Right renal pelvis (tissue), 4 donors: ENCODE measurements around the gene NBR1. TPM values are rescaled to one million over a fixed set of nuclear protein-coding genes. Genes with fewer than 3 reads are reported as not detected.
"Not testable (repeated sequence)": the region's sequence is repeated elsewhere in the genome, so short reads cannot be mapped to it uniquely, and the experiment has no call there.

ENCODE experiments used
- DNase-seq, 4 donors: peaks; one replicate each; pipeline ENCODE4 v3.0.0-alpha.2; 2013; ENCODE audit warnings: low read depth in 4 of 4, low spot score in 3 of 4, missing footprints in 1 of 4
- polyA plus RNA-seq, 4 donors: library from polyadenylated mRNA; unstranded; fragments of 120-200 nt; gene quantifications; one replicate each; pipeline ENCODE4 v1.2.1, GENCODE V29; 2013; ENCODE audit not compliant: insufficient read length in 4 of 4

NBR1 gene
- polyA plus RNA-seq, 4 donors = 111 to 136 (median 130) TPM

DNA sequence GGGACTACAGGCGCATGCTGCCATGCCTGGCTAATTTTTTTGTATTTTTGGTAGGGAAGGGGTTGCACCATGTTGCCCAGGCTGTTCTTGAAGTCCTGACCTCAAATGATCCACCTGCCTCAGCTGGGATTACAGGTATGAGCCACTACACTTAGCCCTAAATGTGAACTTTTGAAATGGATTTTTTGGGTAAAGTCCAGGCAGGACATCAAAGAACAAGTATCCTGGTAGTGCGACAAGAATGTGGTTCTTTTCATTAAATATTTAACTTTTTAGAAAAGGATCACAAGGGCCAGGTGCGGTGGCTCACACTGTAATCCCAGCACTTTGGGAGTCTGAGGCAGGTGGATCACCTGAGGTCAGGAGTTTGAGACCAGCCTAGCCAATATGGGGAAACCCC, 15.3 kb upstream of the NBR1 start:
- no peak for DNase-seq

- not testable (repeated sequence) for DNase-seq
Observed at GRCh38 chr17:43159232-43159631, 11.8 kb upstream of the NBR1 start.

DNA sequence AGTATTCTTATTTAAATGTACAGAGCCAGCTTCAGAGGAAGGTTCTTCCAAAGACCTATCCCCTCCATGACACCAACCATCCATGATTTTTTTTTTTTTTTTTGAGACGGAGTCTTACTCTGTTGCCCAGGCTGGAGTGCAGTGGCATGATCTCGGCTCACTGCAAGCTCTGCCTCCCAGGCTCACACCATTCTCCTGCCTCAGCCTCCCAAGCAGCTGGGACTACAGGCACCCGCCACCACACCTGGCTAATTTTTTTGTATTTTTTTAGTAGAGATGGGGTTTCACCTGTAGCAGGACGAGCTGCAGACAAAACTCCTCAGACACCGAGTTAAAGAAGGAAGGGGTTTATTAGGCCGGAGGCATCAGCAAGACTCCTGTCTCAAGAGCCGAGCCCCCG, 11.1 kb upstream of the NBR1 start:
- not testable (repeated sequence) for DNase-seq

- DNase-seq = not testable (repeated sequence)
Observed at GRCh38 chr17:43165971-43166370, 5.0 kb upstream of the NBR1 start.

GRCh38 chr17:43169561-43170139, 1.4 kb upstream of the NBR1 start:
- DNase-seq = peak in 3 of 4 donors; percentile 6 to 12 (median 7)

DNA sequence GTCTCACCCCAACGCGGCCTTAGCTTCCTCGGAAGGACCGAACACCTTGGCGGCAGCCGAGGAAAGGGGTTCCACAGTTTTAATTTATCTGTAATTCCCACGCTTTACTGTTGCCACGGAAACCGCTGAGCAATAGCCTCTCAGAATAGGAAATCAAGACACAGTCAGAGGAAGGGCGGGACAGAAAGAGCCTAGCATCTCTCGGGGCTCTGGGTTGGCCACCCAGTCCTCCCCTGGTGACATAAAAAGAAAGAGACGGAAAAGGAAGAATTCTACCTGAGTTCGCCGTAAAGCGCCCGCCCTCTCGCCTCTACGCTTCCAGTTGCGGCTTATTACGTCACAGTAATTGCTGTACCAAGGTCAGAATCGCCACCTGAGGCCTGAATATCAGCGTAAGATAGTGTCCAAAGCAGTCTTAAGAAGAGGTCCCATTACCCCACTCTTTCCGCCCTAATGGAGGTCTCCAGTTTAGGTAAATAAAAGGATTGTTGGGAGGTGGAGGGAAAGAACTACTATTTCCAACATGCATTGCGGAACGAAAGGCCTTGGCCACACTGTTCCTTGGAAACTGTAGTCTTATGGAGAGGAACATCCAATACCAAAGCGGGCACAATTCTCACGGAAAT, 761 bp upstream of the NBR1 start:
- DNase-seq = peak; percentile 84 to 94 (median 90)

DNA sequence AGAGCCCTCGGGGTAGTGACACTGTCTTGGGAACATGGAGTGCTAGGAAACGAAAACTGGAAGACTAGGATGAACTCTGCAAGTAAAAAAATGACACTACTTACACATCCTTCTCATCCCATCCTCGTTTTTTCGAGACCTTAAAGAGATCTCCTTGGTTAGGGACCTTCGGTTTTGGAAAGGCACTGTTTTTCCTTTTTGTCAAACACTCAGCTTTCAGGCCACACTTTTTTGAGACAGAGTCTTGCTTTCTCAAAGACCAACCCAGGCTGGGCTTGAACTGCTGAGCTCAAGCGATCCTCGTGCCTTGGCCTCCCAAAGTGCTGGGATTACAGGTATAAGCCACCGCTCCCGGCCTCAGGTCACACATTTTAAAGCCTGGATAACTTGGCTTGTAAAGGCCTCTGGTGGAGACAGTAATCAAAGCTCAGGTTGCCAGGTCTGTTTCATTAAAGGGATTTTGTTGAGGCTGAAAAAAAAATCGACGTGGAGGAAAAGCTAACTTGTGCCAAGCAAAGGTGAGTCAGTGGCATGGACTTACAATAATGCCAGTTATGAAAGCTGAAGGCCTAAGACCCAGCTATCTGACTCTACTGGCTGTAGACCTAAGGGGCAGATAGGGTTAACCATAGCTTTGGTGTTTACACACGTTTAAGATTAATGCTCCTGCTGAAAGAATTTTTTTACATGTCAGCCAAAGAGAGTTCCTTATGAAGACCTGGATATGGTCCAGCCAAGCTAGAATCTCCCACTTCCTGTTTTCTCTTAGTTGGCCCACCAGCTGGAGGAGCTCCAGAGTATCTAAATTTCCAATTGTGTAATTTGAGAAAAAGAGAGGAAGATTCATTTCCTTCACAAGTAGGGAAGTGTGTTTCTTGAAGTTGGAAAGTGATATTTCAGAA, 823 bp downstream of the NBR1 start:
- DNase-seq = peak; percentile 52 to 77 (median 74)

- no peak for DNase-seq
Observed at GRCh38 chr17:43175213-43176118, 4.5 kb downstream of the NBR1 start.

- no peak for DNase-seq
Observed at GRCh38 chr17:43176119-43176570, 5.1 kb downstream of the NBR1 start.

DNA sequence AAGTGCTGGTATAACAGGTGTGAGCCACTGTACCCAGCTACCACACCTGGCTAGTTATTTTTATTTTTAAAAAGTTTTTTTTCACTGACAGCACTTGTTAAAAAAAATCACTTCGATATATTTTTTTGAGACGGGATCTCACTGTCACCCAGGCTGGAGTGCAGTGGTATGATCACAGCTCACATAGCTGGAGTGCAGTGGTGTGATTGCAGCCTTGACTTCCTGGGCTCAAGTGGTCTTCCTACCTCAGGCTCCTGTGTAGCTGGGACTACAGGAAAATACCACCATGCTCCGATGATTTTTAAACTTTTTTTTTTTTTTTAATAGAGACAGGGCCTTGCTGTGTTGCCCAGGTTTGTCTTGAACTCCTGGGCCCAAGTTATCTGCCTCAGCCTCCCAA, 12.9 kb downstream of the NBR1 start:
- DNase-seq = no peak

GRCh38 chr17:43186656-43187055, 15.6 kb downstream of the NBR1 start:
- not testable (repeated sequence) for DNase-seq

GRCh38 chr17:43193251-43193650, 22.2 kb downstream of the NBR1 start:
- DNase-seq = no peak

DNA sequence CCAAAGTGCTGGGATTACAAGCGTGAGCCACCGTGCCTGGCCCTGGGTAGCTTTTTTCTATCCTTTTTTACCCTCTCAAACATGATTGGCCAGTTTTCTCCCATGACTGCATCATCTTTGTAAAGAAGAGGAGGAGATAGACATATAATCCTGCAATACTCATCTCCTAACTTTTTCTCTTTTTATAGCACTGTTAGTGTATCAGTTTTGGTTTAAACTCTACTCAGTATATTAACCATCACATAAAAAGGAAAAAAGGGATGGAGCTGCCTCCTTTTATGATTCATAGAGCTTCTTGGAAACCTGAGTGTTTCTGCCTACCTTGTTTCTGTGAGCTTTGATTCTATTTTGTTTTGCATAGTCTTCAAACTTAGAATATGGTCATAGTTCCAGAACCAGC, 28.6 kb downstream of the NBR1 start:
- DNase-seq = no peak

DNA sequence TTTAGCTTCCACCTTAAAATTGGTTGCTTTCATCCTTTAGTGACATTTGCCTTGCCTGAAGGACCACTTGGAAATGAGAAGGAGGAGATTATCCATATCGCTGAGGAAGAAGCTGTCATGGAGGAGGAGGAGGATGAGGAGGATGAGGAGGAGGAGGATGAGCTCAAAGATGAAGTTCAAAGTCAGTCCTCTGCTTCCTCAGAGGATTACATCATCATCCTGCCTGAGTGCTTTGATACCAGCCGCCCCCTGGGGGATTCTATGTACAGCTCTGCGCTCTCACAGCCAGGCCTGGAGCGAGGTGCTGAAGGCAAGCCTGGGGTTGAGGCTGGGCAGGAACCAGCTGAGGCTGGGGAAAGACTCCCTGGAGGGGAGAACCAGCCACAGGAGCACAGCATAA, 29.1 kb downstream of the NBR1 start:
- no peak for DNase-seq

GRCh38 chr17:43203013-43203412, 32.0 kb downstream of the NBR1 start:
- DNase-seq = not testable (repeated sequence)

GRCh38 chr17:43210576-43210975, 39.6 kb downstream of the NBR1 start:
- DNase-seq = no peak

DNA sequence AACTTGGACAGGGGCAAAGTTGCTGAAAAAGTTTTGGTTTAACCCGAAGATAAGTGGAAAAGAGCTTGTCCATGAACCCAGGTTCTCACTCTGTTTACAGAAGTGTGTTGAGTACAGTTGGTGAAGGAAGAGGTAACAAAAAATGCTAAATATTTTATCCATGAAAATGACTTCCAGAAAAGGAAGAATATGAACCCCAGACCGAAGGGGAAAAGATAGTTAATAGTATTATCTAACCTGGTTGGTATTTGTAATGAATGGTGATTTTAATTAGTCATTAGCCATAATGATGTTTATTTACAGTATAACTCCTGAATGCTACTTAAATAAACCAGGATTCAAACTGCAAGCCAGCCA, 40.1 kb downstream of the NBR1 start:
- DNase-seq = no peak

GRCh38 chr17:43211480-43212402, 40.7 kb downstream of the NBR1 start, which contains the start of gene TMEM106A:
Gene TMEM106A, plus strand, starts transcription at chr17:43211875. Its CDS starts 1,167 bp downstream, at chr17:43213042.
- DNase-seq = peak; percentile 64 to 75 (median 70)
